Stimulated activated CD8-positive, alpha-beta memory T cell treated with anti-CD3 and anti-CD28 coated beads, Interleukin-7, amount 100 ng/mL, for 48 hours (primary cell): ENCODE data around the gene TPM4.
"Not testable (repeated sequence)": the region's sequence is repeated elsewhere in the genome, so short reads cannot be mapped to it uniquely, and the experiment has no call there.

ENCODE experiments used
- DNase-seq, 2 donors: peaks; one replicate each; pipeline ENCODE4 v3.0.0-alpha.2; 2020; ENCODE audit warnings: low read depth in 1 of 2; ENCODE audit errors: extremely low read depth in 1 of 2

Gene TPM4

GRCh38 chr19:16070366-16070990 is 5.8 kb upstream of the TPM4 start:
- peak in 1 of 2 donors; percentile 89 for DNase-seq

- DNase-seq, result no peak
These were observed 5.1 kb upstream of the TPM4 start for GRCh38 chr19:16071072-16071691.

GRCh38 chr19:16073481-16073880 is 2.8 kb upstream of the TPM4 start:
- no peak for DNase-seq

GRCh38 chr19:16073988-16074387 is 2.3 kb upstream of the TPM4 start:
- DNase-seq, result no peak

GRCh38 chr19:16074488-16075365 is 1.6 kb upstream of the TPM4 start:
- no peak for DNase-seq

- no peak for DNase-seq
These were observed 703 bp upstream of the TPM4 start for GRCh38 chr19:16075430-16076153.

GRCh38 chr19:16076958-16077611 is 790 bp downstream of the TPM4 start:
- no peak for DNase-seq

GRCh38 chr19:16077984-16078758 is 1.9 kb downstream of the TPM4 start:
- DNase-seq, result no peak

GRCh38 chr19:16078759-16079707 is 2.7 kb downstream of the TPM4 start:
- peak in 1 of 2 donors; percentile 57 for DNase-seq

- DNase-seq, result no peak
These were observed 7.9 kb downstream of the TPM4 start for GRCh38 chr19:16084067-16084685.

- no peak for DNase-seq
These were observed 8.8 kb downstream of the TPM4 start for GRCh38 chr19:16085115-16085514.

- DNase-seq, result not testable (repeated sequence)
These were observed 11.1 kb downstream of the TPM4 start for GRCh38 chr19:16087404-16087803.

GRCh38 chr19:16087940-16088339 is 11.6 kb downstream of the TPM4 start:
- no peak for DNase-seq

GRCh38 chr19:16088351-16089009 is 12.2 kb downstream of the TPM4 start:
- DNase-seq, result no peak

GRCh38 chr19:16089010-16089846 is 12.9 kb downstream of the TPM4 start:
- DNase-seq, result no peak

- no peak for DNase-seq
These were observed 15.5 kb downstream of the TPM4 start for GRCh38 chr19:16091546-16092475.
